Stimulated activated CD8-positive, alpha-beta memory T cell treated with anti-CD3 and anti-CD28 coated beads, Interleukin-15, amount 100 ng/mL, for 24 hours (primary cell): Measurements from ENCODE around the gene EIPR1.
"Not testable (repeated sequence)": the region's sequence is repeated elsewhere in the genome, so short reads cannot be mapped to it uniquely, and the experiment has no call there.

Experiments
- DNase-seq: peaks from one replicate; pipeline ENCODE4 v3.0.0-alpha.2; 2020; ENCODE audit warnings: low read depth

The EIPR1 gene

DNA sequence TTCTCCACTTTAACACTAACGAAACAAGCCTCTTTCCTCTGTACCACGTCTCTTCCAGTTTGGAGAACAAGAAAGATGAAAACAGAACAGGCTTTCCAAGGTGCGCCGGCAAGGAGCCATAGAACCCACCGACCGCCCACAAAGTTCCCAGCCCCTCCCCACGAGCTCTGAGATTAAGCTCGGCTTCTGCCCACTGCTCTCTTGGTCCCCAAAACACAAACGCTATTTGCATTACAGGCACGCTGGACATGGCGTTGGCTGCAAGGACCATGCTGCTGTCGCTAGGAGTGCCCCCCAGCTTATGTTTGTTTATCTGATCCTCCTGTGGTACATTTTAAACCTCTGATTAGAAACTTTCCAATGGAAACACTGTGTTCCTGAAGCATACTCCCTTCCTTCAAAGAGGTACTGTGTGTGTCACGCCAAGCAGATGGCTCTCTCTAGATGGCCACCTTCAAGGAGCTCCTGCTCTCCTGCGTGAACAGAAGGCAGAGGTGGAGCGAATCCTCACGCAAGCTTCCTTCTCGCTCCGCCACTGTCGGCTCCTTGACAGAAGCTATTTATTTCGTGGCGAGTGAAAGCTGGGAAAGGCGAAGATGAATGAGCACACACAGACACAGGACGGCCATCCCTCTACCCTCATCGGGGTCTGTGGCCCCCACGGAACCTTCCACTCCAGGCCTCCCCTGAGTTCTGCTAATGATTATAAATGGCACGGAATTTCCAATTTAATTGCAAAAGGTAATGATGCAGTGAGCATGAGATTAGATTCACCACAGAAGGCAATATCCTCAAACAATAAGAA, 166.2 kb downstream of the EIPR1 start:
- no peak for DNase-seq

DNA sequence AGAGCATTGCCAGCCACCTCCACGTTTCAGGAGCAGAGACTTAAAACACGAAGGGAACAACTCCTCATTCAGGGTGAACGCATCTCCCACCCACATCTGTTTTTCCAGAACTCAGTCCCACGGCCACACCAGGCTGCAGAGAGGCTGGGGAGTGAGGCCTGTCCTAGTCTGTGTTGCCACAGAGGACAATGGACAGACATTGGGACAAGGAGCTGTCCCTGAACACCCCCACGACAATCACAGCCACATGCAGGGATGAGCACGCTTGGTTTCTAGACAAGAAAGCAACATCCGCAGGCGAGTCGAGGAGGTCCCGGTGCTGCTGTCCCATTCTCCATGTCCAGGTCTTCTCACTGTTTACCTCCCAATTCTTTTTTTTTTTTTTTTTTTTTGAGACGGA, 167.4 kb downstream of the EIPR1 start:
- no peak for DNase-seq

GRCh38 chr2:3209258-3209657, 168.4 kb downstream of the EIPR1 start:
- DNase-seq = no peak

- no peak for DNase-seq
These were observed 169.0 kb downstream of the EIPR1 start for GRCh38 chr2:3208591-3208990.

DNA sequence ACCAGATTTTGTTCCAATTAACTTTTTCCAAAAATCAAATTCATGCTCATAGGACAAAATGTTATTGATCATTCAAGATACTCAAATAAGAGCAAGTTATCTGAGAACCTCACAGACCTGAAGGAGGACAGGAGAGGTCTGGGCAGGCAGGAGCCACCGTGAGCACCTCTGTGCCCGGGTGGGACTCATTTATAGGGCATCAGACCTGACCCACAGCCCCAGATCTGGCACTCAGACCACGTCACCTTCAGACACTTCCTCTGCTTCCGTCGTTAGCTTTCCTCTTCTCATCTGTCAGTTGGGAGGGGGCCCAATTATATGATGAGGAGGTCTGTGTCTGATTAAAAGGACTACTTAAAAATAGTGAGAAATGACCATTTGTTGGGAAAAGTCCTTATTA, 169.4 kb downstream of the EIPR1 start:
- no peak for DNase-seq

- no peak for DNase-seq
These were observed 170.5 kb downstream of the EIPR1 start for GRCh38 chr2:3207091-3207491.

- DNase-seq = no peak
These were observed 171.8 kb downstream of the EIPR1 start for GRCh38 chr2:3205845-3206244.

DNA sequence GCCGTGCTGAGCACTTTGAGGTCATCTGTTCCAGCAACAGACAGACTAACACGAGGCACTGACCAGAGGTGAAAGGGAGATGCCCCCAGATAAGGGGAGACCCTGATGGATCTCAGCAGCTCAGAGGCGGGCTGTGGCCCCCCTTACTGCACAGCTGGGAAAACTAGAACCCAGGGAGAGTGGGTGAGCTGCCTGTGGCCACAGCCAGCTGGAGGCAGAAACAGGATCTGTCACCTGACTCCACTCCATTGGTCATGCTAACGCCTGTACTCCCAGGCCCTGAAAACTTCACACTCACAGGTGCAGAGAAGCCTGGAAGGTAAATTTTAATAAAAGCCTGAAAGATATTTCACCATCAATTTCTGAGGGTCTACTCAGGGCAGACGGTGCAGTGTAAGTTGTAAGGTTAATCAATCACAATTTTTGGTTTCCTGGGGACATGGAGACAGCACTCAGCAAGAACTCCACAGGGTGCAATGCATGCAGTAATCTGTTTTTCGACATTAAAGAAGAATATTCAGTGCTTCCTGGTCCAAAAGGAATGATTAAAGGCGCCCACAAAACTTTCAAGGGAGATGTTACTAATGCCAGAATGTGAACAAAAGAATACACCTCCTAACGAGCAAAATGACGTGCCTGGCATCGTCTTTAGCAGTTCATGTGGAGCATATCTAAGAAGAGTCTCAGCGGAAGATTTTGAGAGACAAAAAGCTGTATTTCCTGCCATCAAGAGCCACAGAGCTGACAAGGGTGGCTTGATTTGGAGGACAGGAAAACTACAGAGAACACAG, 173.4 kb downstream of the EIPR1 start:
- DNase-seq = no peak

DNA sequence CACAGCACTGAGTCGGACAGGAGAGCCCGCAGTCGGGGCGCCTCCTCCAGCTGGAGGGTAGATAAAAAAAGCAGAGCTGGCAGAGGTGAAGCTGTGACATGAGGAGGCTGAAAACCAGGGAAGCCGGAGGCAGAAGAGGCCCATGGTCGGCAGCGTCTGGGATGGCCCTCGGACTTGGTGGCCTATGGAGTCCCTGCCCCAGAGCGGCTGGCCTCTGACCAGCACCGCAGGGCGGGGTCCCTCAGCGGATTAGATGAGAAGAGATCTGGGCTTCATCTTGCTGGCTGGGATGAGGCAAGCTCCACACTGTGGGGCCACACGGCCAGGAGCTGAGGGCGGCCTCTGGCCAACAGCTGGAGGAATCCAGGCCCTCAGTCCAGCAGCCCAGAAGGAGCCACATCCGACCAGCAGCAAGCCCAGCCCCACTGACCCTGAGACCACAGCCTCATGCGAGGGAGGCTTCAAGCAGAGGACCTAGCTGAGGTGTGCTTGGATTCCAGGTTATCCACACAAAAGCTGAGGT, 174.1 kb downstream of the EIPR1 start:
- no peak for DNase-seq

GRCh38 chr2:3202926-3203325, 174.7 kb downstream of the EIPR1 start:
- DNase-seq = no peak

DNA sequence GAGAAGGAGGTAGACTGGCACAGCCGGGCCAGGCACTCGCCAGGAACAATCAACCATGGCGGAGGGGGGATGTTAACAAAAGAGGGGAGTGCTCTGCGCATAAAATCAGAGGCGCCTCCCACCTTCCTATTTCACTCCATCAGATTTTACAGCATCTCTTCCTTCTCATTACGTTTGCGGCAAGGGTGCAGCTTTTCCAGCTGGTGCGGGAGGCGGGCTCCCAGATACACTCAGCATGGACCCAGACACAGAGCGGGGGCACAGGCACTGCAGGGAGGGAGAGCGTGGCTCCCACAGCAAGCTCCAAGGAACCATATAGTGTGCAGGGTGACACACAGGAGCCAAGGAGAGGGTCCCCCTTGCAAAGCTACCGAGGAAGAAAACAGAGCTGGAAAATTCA, 176.3 kb downstream of the EIPR1 start:
- DNase-seq = no peak

DNA sequence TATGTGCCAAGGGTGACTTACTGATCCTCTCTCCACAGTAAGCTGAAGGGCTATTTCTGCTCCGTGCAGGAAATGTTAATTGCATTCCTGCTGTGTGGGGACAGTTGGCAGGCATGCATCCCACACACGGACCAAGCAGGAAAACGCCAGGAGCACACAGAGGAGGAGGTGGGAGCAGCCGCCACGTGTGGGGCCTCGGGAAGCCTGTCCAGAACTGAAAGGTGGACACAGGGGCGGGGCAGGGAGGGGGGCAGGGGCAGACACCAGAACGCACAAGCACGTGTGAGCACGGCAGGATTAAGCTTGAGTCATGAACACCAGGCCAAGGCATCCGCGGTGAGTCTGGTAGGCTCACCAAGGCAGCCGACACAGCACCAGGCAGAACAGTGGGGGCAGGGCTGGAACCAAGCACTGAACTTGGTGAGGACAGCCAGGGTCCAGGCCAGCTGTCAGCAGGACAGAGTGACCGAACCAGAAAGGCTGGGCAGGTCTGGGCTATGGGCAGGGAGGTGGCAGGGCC, 177.1 kb downstream of the EIPR1 start:
- no peak for DNase-seq

DNA sequence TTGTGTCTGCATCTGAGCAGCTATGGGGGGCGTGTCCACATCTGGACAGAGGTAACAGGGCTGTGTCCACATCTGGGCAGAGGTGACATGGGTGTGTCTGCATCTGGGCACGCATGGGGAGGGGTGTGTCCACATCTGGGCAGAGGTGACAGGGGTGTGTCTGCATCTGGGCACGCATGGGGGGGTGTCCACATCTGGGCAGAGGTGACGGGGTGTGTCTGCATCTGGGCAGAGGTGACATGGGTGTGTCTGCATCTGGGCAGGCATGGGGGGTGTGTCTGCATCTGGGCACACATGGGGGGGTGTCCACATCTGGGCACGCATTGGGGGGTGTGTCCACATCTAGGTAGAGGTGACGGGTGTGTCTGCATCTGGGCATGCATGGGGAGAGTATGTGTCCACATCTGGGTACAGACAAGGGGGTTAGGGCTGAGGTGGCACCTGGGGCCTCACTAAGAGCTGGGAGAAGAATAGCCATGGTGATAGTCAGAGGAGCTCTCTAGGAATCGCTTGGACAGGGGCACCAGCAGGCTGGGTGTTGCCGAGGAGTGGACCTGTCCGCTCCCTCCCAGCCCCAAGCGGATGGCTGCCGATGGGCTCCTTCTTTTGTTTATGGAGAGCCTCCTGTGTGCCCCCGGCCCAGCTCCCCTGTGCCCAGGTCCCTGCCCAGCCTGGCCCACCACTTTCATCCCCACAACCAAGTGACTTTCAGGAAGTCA, 177.8 kb downstream of the EIPR1 start:
- no peak for DNase-seq

DNA sequence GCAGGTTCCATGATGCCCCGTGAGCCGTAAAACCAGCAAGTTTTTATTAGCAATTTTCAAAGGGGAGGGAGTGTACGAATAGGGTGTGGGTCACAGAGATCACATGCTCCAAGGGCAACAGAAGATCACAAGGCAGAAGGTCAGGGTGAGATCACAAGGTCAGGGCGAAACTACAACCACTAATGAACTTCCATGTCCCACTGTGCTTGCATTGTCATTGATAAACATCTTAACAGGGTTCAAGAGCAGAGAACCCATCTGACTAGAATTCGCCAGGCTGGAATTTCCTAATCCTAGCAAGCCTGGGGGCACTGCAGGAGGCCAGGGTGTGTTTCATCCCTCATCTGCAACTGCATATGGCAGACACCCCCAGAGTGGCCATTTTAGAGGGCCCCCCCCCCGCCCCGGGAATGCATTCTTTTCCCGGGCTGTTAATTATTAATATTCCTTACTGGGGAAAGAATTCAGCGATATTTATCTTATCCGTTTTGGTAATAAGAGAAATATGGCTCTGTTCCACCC, 178.9 kb downstream of the EIPR1 start:
- DNase-seq = not testable (repeated sequence)

- DNase-seq = no peak
These were observed 179.5 kb downstream of the EIPR1 start for GRCh38 chr2:3198119-3198518.

DNA sequence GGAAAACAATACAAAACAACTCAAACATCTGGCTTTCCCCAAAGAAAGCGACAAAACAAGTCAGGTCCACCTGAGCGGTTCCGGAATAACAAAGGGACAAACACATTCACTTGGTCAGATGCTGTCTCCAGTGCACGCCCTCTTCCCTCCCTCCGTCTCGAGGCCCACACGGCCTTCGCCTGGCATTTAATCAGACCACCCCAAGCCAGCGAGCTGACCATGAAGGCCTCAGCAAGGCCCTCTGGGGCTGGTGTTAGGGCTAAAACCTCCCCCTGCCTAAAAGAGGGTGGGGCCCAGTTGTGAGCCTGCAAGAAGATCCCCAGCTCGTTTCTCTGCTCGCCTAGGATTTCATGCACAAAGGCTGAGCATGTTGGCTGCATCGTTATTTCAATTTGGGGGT, 180.3 kb downstream of the EIPR1 start:
- no peak for DNase-seq

DNA sequence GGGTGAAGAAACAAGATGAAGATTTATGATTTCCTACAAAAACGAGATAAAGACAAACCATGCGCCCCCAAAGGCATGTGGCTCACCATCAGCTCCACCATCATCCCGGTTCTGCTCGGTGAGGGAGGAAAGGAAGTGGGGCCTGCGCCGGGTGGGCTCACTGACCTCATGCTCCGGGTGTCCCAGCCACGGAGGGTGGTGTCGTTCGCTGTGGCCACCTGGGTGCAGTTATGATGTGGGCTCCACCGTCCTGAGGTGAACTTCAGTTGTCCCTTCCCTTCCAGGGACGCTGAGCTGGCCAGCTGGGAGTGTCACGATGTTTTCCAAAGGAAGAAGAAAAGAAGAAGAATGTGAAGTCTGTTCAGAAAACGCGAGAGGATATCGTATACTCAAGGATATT, 180.9 kb downstream of the EIPR1 start:
- no peak for DNase-seq

- no peak for DNase-seq
These were observed 181.8 kb downstream of the EIPR1 start for GRCh38 chr2:3195641-3196476.

GRCh38 chr2:3194828-3195227, 182.8 kb downstream of the EIPR1 start:
- DNase-seq = no peak

- no peak for DNase-seq
These were observed 183.9 kb downstream of the EIPR1 start for GRCh38 chr2:3193443-3194330.
